ENCODE results near the gene TOR2A. TPM values are rescaled to one million over a fixed set of nuclear protein-coding genes. Genes with fewer than 3 reads are reported as not detected.

Gene TOR2A
- total and polyA plus RNA-seq, 4 donors = 5.1 to 14.6 (median 11.8) TPM

DNA sequence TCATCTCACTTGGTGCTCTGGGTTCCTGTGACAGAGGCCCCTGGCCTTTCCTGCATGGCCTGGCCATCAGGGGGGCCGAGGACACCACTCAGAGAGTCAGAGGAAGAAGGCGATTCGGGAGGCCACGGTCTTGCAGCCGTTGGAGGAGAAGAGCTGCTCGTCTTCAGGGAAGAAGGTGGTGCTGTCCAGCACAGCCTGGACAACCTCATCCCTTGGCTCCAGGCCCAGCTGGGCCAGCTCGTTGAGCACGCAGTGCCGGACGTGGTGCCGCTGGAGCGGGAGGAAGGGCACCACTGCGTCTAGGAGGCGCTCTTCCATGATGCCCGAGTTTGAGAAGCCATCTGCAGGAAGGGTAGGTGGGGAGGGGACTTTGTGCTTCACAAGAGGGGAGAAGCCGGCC, 3.2 kb downstream of the TOR2A start (continued):
- TF ChIP-seq, protein P1, sequence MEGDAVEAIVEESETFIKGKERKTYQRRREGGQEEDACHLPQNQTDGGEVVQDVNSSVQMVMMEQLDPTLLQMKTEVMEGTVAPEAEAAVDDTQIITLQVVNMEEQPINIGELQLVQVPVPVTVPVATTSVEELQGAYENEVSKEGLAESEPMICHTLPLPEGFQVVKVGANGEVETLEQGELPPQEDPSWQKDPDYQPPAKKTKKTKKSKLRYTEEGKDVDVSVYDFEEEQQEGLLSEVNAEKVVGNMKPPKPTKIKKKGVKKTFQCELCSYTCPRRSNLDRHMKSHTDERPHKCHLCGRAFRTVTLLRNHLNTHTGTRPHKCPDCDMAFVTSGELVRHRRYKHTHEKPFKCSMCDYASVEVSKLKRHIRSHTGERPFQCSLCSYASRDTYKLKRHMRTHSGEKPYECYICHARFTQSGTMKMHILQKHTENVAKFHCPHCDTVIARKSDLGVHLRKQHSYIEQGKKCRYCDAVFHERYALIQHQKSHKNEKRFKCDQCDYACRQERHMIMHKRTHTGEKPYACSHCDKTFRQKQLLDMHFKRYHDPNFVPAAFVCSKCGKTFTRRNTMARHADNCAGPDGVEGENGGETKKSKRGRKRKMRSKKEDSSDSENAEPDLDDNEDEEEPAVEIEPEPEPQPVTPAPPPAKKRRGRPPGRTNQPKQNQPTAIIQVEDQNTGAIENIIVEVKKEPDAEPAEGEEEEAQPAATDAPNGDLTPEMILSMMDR (IDR thresholded peaks at IDR 0.05; ENCODE audit: low read depth, low read length, missing input control) = no peak
- TF ChIP-seq NR2F2 (IDR thresholded peaks at IDR 0.05) = no peak
- no peak for TF ChIP-seq JUND (IDR thresholded peaks at IDR 0.05)
- TF ChIP-seq GABPA (IDR thresholded peaks at IDR 0.05 in 1 of 2, conservative IDR thresholded peaks at IDR 0.05 in 1 of 2) = no peak
- TF ChIP-seq, protein P2, sequence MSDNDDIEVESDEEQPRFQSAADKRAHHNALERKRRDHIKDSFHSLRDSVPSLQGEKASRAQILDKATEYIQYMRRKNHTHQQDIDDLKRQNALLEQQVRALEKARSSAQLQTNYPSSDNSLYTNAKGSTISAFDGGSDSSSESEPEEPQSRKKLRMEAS (IDR thresholded peaks at IDR 0.05) = no peak
- TF ChIP-seq SP1 (IDR thresholded peaks at IDR 0.05) = no peak
- TF ChIP-seq RAD21 (IDR thresholded peaks at IDR 0.05) = no peak
- TF ChIP-seq, protein P3, sequence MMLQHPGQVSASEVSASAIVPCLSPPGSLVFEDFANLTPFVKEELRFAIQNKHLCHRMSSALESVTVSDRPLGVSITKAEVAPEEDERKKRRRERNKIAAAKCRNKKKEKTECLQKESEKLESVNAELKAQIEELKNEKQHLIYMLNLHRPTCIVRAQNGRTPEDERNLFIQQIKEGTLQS (IDR thresholded peaks at IDR 0.05) = no peak

DNA sequence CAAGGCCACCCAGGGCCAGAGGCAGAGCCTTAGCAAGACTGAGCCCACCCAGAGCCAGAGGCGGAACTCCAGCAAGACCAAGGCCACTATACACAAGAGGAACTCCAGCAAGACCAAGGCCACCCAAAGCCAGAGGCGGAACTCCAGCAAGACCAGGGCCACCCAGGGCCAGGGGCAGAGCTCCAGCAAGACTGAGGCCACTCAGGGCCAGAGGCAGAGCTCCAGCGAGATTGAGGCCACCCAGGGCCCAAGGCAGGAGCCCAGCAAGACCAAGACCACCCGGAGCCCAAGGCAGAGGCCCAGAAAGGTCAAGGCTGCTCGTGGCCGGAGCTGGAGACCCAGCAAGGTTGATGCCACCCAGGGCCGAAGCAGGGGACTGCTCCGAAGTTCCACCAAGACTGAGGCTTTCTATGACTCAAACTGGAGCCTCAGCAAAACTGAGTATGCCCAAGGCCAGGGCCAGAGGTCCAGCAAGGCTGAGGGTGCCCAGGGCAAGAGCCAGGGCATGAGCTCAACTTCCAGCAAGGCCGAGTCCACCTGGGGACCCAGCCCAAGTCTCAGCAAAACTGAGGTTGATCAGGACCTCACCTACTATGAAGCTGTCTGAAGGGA, 4.2 kb downstream of the TOR2A start:
- 92% methylated on average over 9 of the region's 9 CpGs for whole genome bisulfite sequencing
- H3K4me1 ChIP-seq (ENCODE audit: control insufficient read depth in 4 of 4, insufficient read depth in 4 of 4, low read length in 3 of 4) = peaks cover 0 to 9% (median 7%) of the 10 kb centered on the region in 4 donors
- H3K27ac ChIP-seq (ENCODE audit: low read depth in 1 of 2, low read length in 2 of 2) = no peak overlapping the region
- no peaks in the 10 kb centered on the region for H3K27me3 ChIP-seq (ENCODE audit: control insufficient read depth in 4 of 4, insufficient read depth in 4 of 4, low read length in 3 of 4)
- H3K4me3 ChIP-seq (ENCODE audit: low read depth in 1 of 3, low read length in 3 of 3) = no peak overlapping the region
- no peaks in the 10 kb centered on the region for H3K9me3 ChIP-seq (ENCODE audit: control insufficient read depth in 4 of 4, low read length in 3 of 4)
- no peak overlapping the region for H3K9ac ChIP-seq (ENCODE audit: low read depth in 1 of 2, low read length in 2 of 2)
- DNase-seq (ENCODE audit: low spot score) = no peak
- TF ChIP-seq, protein P1 (IDR thresholded peaks at IDR 0.05; ENCODE audit: low read depth, low read length, missing input control) = no peak
- no peak for TF ChIP-seq FOXA2 (IDR thresholded peaks at IDR 0.05)
- no peak for TF ChIP-seq SP1 (IDR thresholded peaks at IDR 0.05)
- TF ChIP-seq, protein P2 (IDR thresholded peaks at IDR 0.05) = no peak
- TF ChIP-seq JUND (IDR thresholded peaks at IDR 0.05) = no peak
- TF ChIP-seq, protein P4, sequence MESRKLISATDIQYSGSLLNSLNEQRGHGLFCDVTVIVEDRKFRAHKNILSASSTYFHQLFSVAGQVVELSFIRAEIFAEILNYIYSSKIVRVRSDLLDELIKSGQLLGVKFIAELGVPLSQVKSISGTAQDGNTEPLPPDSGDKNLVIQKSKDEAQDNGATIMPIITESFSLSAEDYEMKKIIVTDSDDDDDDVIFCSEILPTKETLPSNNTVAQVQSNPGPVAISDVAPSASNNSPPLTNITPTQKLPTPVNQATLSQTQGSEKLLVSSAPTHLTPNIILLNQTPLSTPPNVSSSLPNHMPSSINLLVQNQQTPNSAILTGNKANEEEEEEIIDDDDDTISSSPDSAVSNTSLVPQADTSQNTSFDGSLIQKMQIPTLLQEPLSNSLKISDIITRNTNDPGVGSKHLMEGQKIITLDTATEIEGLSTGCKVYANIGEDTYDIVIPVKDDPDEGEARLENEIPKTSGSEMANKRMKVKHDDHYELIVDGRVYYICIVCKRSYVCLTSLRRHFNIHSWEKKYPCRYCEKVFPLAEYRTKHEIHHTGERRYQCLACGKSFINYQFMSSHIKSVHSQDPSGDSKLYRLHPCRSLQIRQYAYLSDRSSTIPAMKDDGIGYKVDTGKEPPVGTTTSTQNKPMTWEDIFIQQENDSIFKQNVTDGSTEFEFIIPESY (IDR thresholded peaks at IDR 0.05) = no peak
- TF ChIP-seq, protein P3 (IDR thresholded peaks at IDR 0.05) = no peak
- TF ChIP-seq GABPA (IDR thresholded peaks at IDR 0.05 in 1 of 2, conservative IDR thresholded peaks at IDR 0.05 in 1 of 2) = no peak
- TF ChIP-seq HNF4A (conservative IDR thresholded peaks at IDR 0.05) = no peak
- no peak for TF ChIP-seq RXRA (IDR thresholded peaks at IDR 0.05)
- H3K36me3 ChIP-seq (ENCODE audit: control insufficient read depth in 4 of 4, insufficient read depth in 3 of 4, low read depth in 1 of 4, low read length in 3 of 4) = peaks cover 0 to 3% (median 1%) of the 10 kb centered on the region in 4 donors

Data from liver (tissue), 9 donors.